Measurements from ENCODE around the gene CRY2. TPM values are rescaled to one million over a fixed set of nuclear protein-coding genes. Genes with fewer than 3 reads are reported as not detected.
A peak's percentile ranks its signal among the peaks of the same experiment; 100 is the strongest.

The CRY2 gene
- total and polyA plus RNA-seq, 2 of the 8 experiments (the other 6 are each of a cell fraction or from before 2014, with no cell fraction given) = 8.0 to 9.4 TPM

GRCh38 chr11:45926001-45926401 lies 78.7 kb downstream of the CRY2 start:
- Histone ChIP-seq H3K27me3 (replicated peaks in 1 of 4; ENCODE audit: control insufficient read depth in 3 of 4, extremely low read depth in 1 of 4, insufficient read depth in 3 of 4, low read length in 3 of 4) (peaks cover 0 to 6% (median 0%) of the 10 kb centered on the region in 4 experiments; a peak in 2 of 7 replicates), H3K36me3 (ENCODE audit: control insufficient read depth in 2 of 4, insufficient read depth in 4 of 4, low read length in 3 of 4) (peaks cover 2 to 35% (median 20%) of the 10 kb centered on the region in 4 experiments; a peak in 7 of 8 replicates), H3K56ac (replicated peaks; ENCODE audit: insufficient read length, low read depth, low read length) (no peak overlapping the region), H3K9me3 (ENCODE audit: insufficient read depth in 2 of 2, low read depth in 1 of 2, low read length in 1 of 2) (no peaks in the 10 kb centered on the region), H4K8ac (ENCODE audit: extremely low read depth, insufficient read depth, low read length) (no peak overlapping the region), H3K23ac (ENCODE audit: insufficient read length) (no peak overlapping the region), H3K23me2 (ENCODE audit: low read depth, low read length) (peaks cover 12% of the 10 kb centered on the region; the same call in 1 of the 2 replicates), H2AK5ac (ENCODE audit: low read depth, low read length) (no peak overlapping the region), H3K9ac (replicated peaks in 1 of 4; ENCODE audit: extremely low read depth in 1 of 4, low read depth in 3 of 4, low read length in 3 of 4) (no peak overlapping the region), H4K91ac (replicated peaks; ENCODE audit: insufficient read length, low read length) (no peak overlapping the region), H3K14ac (ENCODE audit: insufficient read length) (no peak overlapping the region), H2BK20ac (ENCODE audit: low read length) (no peak overlapping the region), H2BK5ac (ENCODE audit: low read depth, low read length) (no peak overlapping the region; the same call in 1 of the 2 replicates), H2BK120ac (replicated peaks; ENCODE audit: low read depth, low read length) (no peak overlapping the region), H3K79me1 (ENCODE audit: low read depth, low read length) (peaks cover 15% of the 10 kb centered on the region), H3K27ac (ENCODE audit: low read depth, low read length) (no peak overlapping the region), H2BK15ac (ENCODE audit: low read length) (no peak overlapping the region), H2AFZ (ENCODE audit: low read length) (no peak overlapping the region), H2BK12ac (ENCODE audit: low read depth, low read length) (no peak overlapping the region), H3K4ac (replicated peaks; ENCODE audit: insufficient read length, low read depth, low read length) (no peak overlapping the region), H3K4me1 (replicated peaks in 1 of 4; ENCODE audit: control insufficient read depth in 3 of 4, insufficient read depth in 4 of 4, low read length in 3 of 4) (peaks cover 4 to 13% (median 9%) of the 10 kb centered on the region in 4 experiments), H3K4me2 (ENCODE audit: insufficient read depth in 1 of 2, low read depth in 2 of 2, low read length in 2 of 2) (no peak overlapping the region), H4K20me1 (replicated peaks in 1 of 2; ENCODE audit: control insufficient read depth in 1 of 2, insufficient read depth in 2 of 2, low read length in 2 of 2) (peaks cover 10 to 20% of the 10 kb centered on the region in 2 experiments), H4K5ac (ENCODE audit: insufficient read length, low read depth, low read length) (no peak overlapping the region), H3K79me2 (ENCODE audit: control insufficient read depth in 1 of 2, insufficient read depth in 2 of 2, low read length in 2 of 2) (peaks cover 0 to 11% of the 10 kb centered on the region in 2 experiments; a peak in 1 of 4 replicates), H3K18ac (ENCODE audit: extremely low read depth, low read length) (no peak overlapping the region), H3K4me3 (ENCODE audit: extremely low read depth in 1 of 4, insufficient read depth in 2 of 4, low read depth in 3 of 4, low read length in 4 of 4) (no peak overlapping the region)
- TF ChIP-seq POLR2AphosphoS5 (IDR thresholded peaks at IDR 0.05; ENCODE audit: low read depth, low read length) (peak; percentile 30; the same call in 1 of the 2 replicates), HDAC6 (IDR thresholded peaks at IDR 0.05; ENCODE audit: low read depth, low read length) (no peak), CTBP2 (IDR thresholded peaks at IDR 0.05; ENCODE audit: borderline replicate concordance, insufficient read depth, insufficient read length, low read length) (no peak), POU5F1 (IDR thresholded peaks at IDR 0.05; ENCODE audit: low read depth, low read length) (no peak), HDAC2 (IDR thresholded peaks at IDR 0.05; ENCODE audit: borderline replicate concordance in 1 of 2, low read depth in 2 of 2, low read length in 2 of 2) (no peak), MAX (IDR thresholded peaks at IDR 0.05) (no peak), GABPA (IDR thresholded peaks at IDR 0.05; ENCODE audit: borderline replicate concordance, insufficient read depth, low read length) (no peak), TAF7 (optimal IDR thresholded peaks at IDR 0.05; ENCODE audit: borderline replicate concordance, low read depth, low read length) (no peak), CEBPB (IDR thresholded peaks at IDR 0.05; ENCODE audit: low read depth, low read length) (no peak)
- CTCF ChIA-PET (ENCODE audit: partially characterized antibody) = interaction anchor here (4.0 kb wide), 1 partner anchor 53 kb away, joined by 26 read pairs; no protein-coding TSS in a partner anchor
- DNase-seq (ENCODE audit: low read depth in 1 of 2, low spot score in 2 of 2) (no peak), FAIRE-seq (no peak)
- WGBS, 2 experiments (ENCODE audit: extremely low coverage in 1 of 2, insufficient coverage in 1 of 2, insufficient read length in 1 of 2, insufficient replicate concordance in 2 of 2, low coverage in 1 of 2, low lambda C conversion rate in 2 of 2, missing lambda C conversion rate in 1 of 2) = 94% methylated on average over 12 of the region's 12 CpGs; no CpG with 5 or more reads in 1 of the 2 experiments
- POLR2A ChIA-PET (ENCODE audit: partially characterized antibody) = interaction anchor here (1.0 to 9.8 kb wide), 6 partner anchors 9 to 317 kb away, joined by 3 to 115 read pairs (median 5); no protein-coding TSS in a partner anchor

Measured in H1 (cell line).